Prostate gland (tissue), 2 donors: ENCODE measurements around the gene POFUT2. TPM values are rescaled to one million over a fixed set of nuclear protein-coding genes. Genes with fewer than 3 reads are reported as not detected.

Experiments
- DNase-seq: peaks from one replicate; pipeline ENCODE4 v3.0.0-alpha.2; 2019; ENCODE audit warnings: low spot score
- H3K27ac ChIP-seq, 2 donors: fragments of 200-600 bp; sonication (generic); 2 replicates each; pipeline ENCODE4 v1.5.1; 2017 to 2019
- H3K27me3 ChIP-seq: fragments of 200-600 bp; sonication (generic); replicated peaks from 2 replicates; pipeline ENCODE4 v1.5.1; 2019; ENCODE audit not compliant: insufficient read depth
- H3K36me3 ChIP-seq, 2 donors: fragments of 200-600 bp; sonication (generic); 1 replicate in 1 of 2; 2 replicates in 1 of 2; pipeline versions ENCODE4 v1.5.1 to v1.8.1; 2017 to 2019
- H3K4me1 ChIP-seq: fragments of 200-600 bp; sonication (generic); replicated peaks from 2 replicates; pipeline ENCODE4 v1.5.1; 2019
- H3K4me3 ChIP-seq, 2 donors: fragments of 200-600 bp; sonication (generic); 2 replicates each; pipeline ENCODE4 v1.5.1; 2017 to 2019
- H3K9me3 ChIP-seq: fragments of 200-600 bp; sonication (generic); 2 replicates; pipeline ENCODE4 v1.5.1; 2017
- CTCF ChIP-seq, 4 experiments: fragments of 200-600 bp in 2 of 4; fragments of 450-650 bp in 2 of 4; sonication (generic) in 2 of 4; IDR thresholded peaks; 1 replicate in 3 of 4; 2 replicates in 1 of 4; pipeline ENCODE4 v1.5.1; 2016 to 2019; ENCODE audit warnings: antibody characterized with exemption in 4 of 4, mild to moderate bottlenecking in 2 of 4, moderate library complexity in 2 of 4
- POLR2A ChIP-seq: fragments of 450-650 bp; IDR thresholded peaks from one replicate; pipeline ENCODE4 v1.6.1; 2016; ENCODE audit warnings: antibody characterized with exemption, mild to moderate bottlenecking
- POLR2AphosphoS5 ChIP-seq: sonication (generic); formaldehyde crosslinking; IDR thresholded peaks from one replicate; pipeline ENCODE4 v1.6.1; 2017; ENCODE audit warnings: antibody characterized with exemption
- WGBS: methylation state at CpG from one replicate; pipeline ENCODE4 v1.1.5; 2018; 5-methylcytosine and 5-hydroxymethylcytosine counted together
- intact Hi-C: fragments of 100-400 bp; cut with DNase I; formaldehyde crosslinking; loops from one replicate; pipeline ENCODE4 v1.14.2; 2022
- total RNA-seq, 2 donors: library from RNA; depleted of rRNA; stranded (reverse); fragments of >200 nt; gene quantifications; one replicate each; pipeline ENCODE4 v1.1.0, GENCODE V29; 2016

Gene POFUT2
- total RNA-seq, 2 donors from 2014 or later = 20.2 to 52.4 TPM

- H3K36me3 ChIP-seq = no peaks in the 10 kb centered on the region
- intact Hi-C loops = no loop called here
- no peaks in the 10 kb centered on the region for H3K27me3 ChIP-seq
- no peak overlapping the region for H3K4me3 ChIP-seq
- 77% methylated on average over 3 of the region's 3 CpGs for WGBS
- TF ChIP-seq POLR2AphosphoS5 = no peak
- no peak for TF ChIP-seq CTCF (IDR thresholded peaks at IDR 0.05)
- TF ChIP-seq POLR2A = no peak
- DNase-seq = no peak
- no peaks in the 10 kb centered on the region for H3K9me3 ChIP-seq
- no peaks in the 10 kb centered on the region for H3K4me1 ChIP-seq
- no peak overlapping the region for H3K27ac ChIP-seq
These were observed 26.0 kb upstream of the POFUT2 start for GRCh38 chr21:45313682-45314081.

DNA sequence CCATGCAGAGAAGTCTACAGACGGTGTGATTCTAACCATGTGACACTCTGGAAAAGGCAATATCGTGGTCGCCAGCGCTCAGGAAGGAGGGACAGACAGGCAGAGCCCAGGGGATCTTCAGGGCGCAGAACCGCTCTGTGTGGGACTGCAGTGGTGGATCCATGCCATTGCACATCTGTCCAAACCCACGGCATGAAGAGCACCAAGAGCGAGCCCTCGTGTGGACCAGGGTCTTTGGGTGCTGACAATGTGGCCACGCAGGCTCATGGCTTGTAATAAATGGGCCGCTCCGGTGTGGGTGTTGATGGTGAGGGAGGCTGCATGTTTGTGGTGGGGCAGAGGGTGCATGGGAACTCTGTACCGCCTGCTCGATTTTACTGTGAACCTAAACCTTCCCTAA lies 25.3 kb upstream of the POFUT2 start:
- Histone ChIP-seq H3K4me1 (no peaks in the 10 kb centered on the region), H3K36me3 (no peaks in the 10 kb centered on the region), H3K4me3 (no peak overlapping the region), H3K27me3 (no peaks in the 10 kb centered on the region), H3K9me3 (no peaks in the 10 kb centered on the region), H3K27ac (no peak overlapping the region)
- intact Hi-C loops = no loop called here
- 90% methylated on average over 14 of the region's 14 CpGs for WGBS
- TF ChIP-seq POLR2A = no peak
- no peak for TF ChIP-seq POLR2AphosphoS5
- no peak for TF ChIP-seq CTCF (IDR thresholded peaks at IDR 0.05)
- no peak for DNase-seq

- WGBS = 59% methylated on average over 1 of the region's 1 CpG
These were observed 24.6 kb upstream of the POFUT2 start for GRCh38 chr21:45312296-45312695.

DNA sequence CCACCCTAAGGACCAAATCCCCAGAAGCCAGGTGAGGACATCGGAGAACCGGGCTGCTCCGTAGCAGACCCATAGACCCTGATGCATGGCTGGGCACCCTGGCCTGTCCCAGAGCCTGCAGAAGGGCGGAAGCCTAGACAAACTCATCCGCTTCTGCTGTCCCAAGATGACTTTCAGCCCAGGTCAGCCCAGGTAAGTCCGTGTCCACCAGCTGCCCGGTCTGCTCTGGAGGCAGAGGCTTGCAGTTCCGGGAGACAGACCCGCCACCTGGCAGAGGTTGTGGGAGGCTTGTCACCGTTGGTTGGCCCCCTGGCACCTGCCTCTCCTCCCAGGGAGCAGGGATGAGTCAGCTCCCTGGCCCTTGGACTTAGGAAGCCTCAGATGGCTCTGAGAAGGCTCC lies 22.8 kb upstream of the POFUT2 start:
- intact Hi-C loops = no loop called here
- 88% methylated on average over 7 of the region's 10 CpGs for WGBS
- no peaks in the 10 kb centered on the region for H3K9me3 ChIP-seq
- H3K27ac ChIP-seq = no peak overlapping the region
- H3K4me3 ChIP-seq = no peak overlapping the region
- no peaks in the 10 kb centered on the region for H3K4me1 ChIP-seq
- H3K36me3 ChIP-seq = no peaks in the 10 kb centered on the region
- TF ChIP-seq POLR2A = no peak
- TF ChIP-seq CTCF (IDR thresholded peaks at IDR 0.05) = no peak
- TF ChIP-seq POLR2AphosphoS5 = no peak
- peaks cover 5% of the 10 kb centered on the region for H3K27me3 ChIP-seq
- no peak for DNase-seq

More at GRCh38 chr21:45312296-45312695, 24.6 kb upstream of the POFUT2 start:
- no peak for DNase-seq
- H3K9me3 ChIP-seq = no peaks in the 10 kb centered on the region
- no peak overlapping the region for H3K4me3 ChIP-seq
- H3K4me1 ChIP-seq = no peaks in the 10 kb centered on the region
- H3K27me3 ChIP-seq = no peaks in the 10 kb centered on the region
- H3K36me3 ChIP-seq = no peaks in the 10 kb centered on the region
- TF ChIP-seq POLR2AphosphoS5 (no peak), CTCF (IDR thresholded peaks at IDR 0.05) (no peak), POLR2A (no peak)
- no peak overlapping the region for H3K27ac ChIP-seq
- intact Hi-C loops = no loop called here

DNA sequence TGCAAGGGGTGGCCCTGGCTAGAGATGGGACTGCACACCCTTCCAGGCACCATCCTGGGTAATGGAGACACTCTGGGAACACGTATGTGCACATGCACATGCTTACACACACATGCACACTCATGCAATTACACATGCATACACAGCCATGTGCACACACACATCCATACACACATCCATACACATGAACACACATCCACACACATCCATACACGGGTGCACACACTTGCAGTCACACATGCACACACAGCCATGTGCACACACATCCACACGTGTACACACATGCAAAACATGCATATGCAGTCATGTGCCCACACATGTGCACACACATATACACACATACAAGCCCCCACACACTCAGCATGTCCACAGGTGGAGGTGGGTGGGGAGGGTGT lies 22.3 kb upstream of the POFUT2 start:
- WGBS = 81% methylated on average over 3 of the region's 3 CpGs
- H3K36me3 ChIP-seq = no peaks in the 10 kb centered on the region

More for the DNA sequence above, 22.3 kb upstream of the POFUT2 start:
- TF ChIP-seq CTCF (IDR thresholded peaks at IDR 0.05) = no peak
- TF ChIP-seq POLR2AphosphoS5 = no peak
- no peak for TF ChIP-seq POLR2A
- intact Hi-C loops = loop anchor here (5.0 kb wide), 1 partner anchor 52 kb away; no protein-coding TSS in a partner anchor
- Histone ChIP-seq H3K9me3 (no peaks in the 10 kb centered on the region), H3K27ac (no peak overlapping the region), H3K4me3 (no peak overlapping the region), H3K4me1 (no peaks in the 10 kb centered on the region), H3K27me3 (peaks cover 5% of the 10 kb centered on the region)
- no peak for DNase-seq
